ENCODE results near the gene CLCN4. TPM values are rescaled to one million over a fixed set of nuclear protein-coding genes. Genes with fewer than 3 reads are reported as not detected.

CLCN4 gene
- polyA plus RNA-seq, 3 donors = 0.27 to 1.9 (median 1.3) TPM

- peaks cover 2 to 13% of the 10 kb centered on the region in 2 donors for H3K36me3 Mint-ChIP-seq
- Histone ChIP-seq H2AFZ (ENCODE audit: insufficient read depth, low read depth, low read length, poor library complexity, severe bottlenecking) (no peak overlapping the region), H3K27ac (ENCODE audit: low read depth in 1 of 2, low read length in 2 of 2) (no peak overlapping the region), H3K79me2 (ENCODE audit: insufficient read depth, low read length) (no peaks in the 10 kb centered on the region), H3K36me3 (replicated peaks in 1 of 2; ENCODE audit: control insufficient read depth in 1 of 2, insufficient read depth in 2 of 2, low read length in 2 of 2) (no peaks in the 10 kb centered on the region), H3K9me3 (replicated peaks in 1 of 2; ENCODE audit: control insufficient read depth in 1 of 2, insufficient read depth in 1 of 2, low read length in 2 of 2) (no peaks in the 10 kb centered on the region), H4K20me1 (ENCODE audit: insufficient read depth, low read length) (no peaks in the 10 kb centered on the region), H3K9ac (ENCODE audit: insufficient read depth, low read length, poor library complexity, severe bottlenecking) (no peak overlapping the region), H3K4me3 (replicated peaks in 1 of 3; ENCODE audit: low read depth in 2 of 3, low read length in 3 of 3) (no peak overlapping the region), H3K4me1 (ENCODE audit: control insufficient read depth in 1 of 2, insufficient read depth in 2 of 2, low read length in 2 of 2) (no peaks in the 10 kb centered on the region), H3K4me2 (replicated peaks; ENCODE audit: extremely low read depth, low read length, poor library complexity, severe bottlenecking) (no peak overlapping the region), H3K27me3 (ENCODE audit: control insufficient read depth in 2 of 2, insufficient read depth in 2 of 2, low read length in 2 of 2) (no peaks in the 10 kb centered on the region)
- intact Hi-C loops (cut with micrococcal nuclease) = no loop called here
- no peak overlapping the region for H3K27ac Mint-ChIP-seq
- H3K9me3 Mint-ChIP-seq = peaks cover 0 to 2% (median 0%) of the 10 kb centered on the region in 7 donors
- no peak for DNase-seq
- peaks cover 4% of the 10 kb centered on the region for H3K4me1 Mint-ChIP-seq
- peaks cover 0 to 9% (median 0%) of the 10 kb centered on the region in 3 donors for H3K27me3 Mint-ChIP-seq (ENCODE audit: low read depth in 3 of 3)
- 100% methylated on average over 5 of the region's 15 CpGs for WGBS (ENCODE audit: insufficient coverage)
- no peak overlapping the region for H3K4me3 Mint-ChIP-seq
- TF ChIP-seq, protein P1, sequence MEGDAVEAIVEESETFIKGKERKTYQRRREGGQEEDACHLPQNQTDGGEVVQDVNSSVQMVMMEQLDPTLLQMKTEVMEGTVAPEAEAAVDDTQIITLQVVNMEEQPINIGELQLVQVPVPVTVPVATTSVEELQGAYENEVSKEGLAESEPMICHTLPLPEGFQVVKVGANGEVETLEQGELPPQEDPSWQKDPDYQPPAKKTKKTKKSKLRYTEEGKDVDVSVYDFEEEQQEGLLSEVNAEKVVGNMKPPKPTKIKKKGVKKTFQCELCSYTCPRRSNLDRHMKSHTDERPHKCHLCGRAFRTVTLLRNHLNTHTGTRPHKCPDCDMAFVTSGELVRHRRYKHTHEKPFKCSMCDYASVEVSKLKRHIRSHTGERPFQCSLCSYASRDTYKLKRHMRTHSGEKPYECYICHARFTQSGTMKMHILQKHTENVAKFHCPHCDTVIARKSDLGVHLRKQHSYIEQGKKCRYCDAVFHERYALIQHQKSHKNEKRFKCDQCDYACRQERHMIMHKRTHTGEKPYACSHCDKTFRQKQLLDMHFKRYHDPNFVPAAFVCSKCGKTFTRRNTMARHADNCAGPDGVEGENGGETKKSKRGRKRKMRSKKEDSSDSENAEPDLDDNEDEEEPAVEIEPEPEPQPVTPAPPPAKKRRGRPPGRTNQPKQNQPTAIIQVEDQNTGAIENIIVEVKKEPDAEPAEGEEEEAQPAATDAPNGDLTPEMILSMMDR (IDR thresholded peaks at IDR 0.05) = no peak
Observed at GRCh38 chrX:10212395-10212794, 55.6 kb downstream of the CLCN4 start.

GRCh38 chrX:10213716-10214115 is 56.9 kb downstream of the CLCN4 start:
- peaks cover 0 to 2% (median 0%) of the 10 kb centered on the region in 7 donors for H3K9me3 Mint-ChIP-seq
- 95% methylated on average over 11 of the region's 24 CpGs for WGBS (ENCODE audit: insufficient coverage)
- no peak overlapping the region for H3K27ac Mint-ChIP-seq
- H3K27me3 ChIP-seq (ENCODE audit: control insufficient read depth in 2 of 2, insufficient read depth in 2 of 2, low read length in 2 of 2) = no peaks in the 10 kb centered on the region
- H3K4me1 Mint-ChIP-seq = peaks cover 4% of the 10 kb centered on the region
- H3K27ac ChIP-seq (ENCODE audit: low read depth in 1 of 2, low read length in 2 of 2) = no peak overlapping the region
- no peaks in the 10 kb centered on the region for H3K9me3 ChIP-seq (replicated peaks in 1 of 2; ENCODE audit: control insufficient read depth in 1 of 2, insufficient read depth in 1 of 2, low read length in 2 of 2)
- H3K36me3 ChIP-seq (replicated peaks in 1 of 2; ENCODE audit: control insufficient read depth in 1 of 2, insufficient read depth in 2 of 2, low read length in 2 of 2) = no peaks in the 10 kb centered on the region
- peaks cover 0 to 5% (median 0%) of the 10 kb centered on the region in 3 donors for H3K27me3 Mint-ChIP-seq (ENCODE audit: low read depth in 3 of 3)
- no peaks in the 10 kb centered on the region for H4K20me1 ChIP-seq (ENCODE audit: insufficient read depth, low read length)
- no peaks in the 10 kb centered on the region for H3K79me2 ChIP-seq (ENCODE audit: insufficient read depth, low read length)
- H3K4me1 ChIP-seq (ENCODE audit: control insufficient read depth in 1 of 2, insufficient read depth in 2 of 2, low read length in 2 of 2) = no peaks in the 10 kb centered on the region
- H3K36me3 Mint-ChIP-seq = peaks cover 0 to 6% of the 10 kb centered on the region in 2 donors
- no peak overlapping the region for H3K4me3 ChIP-seq (replicated peaks in 1 of 3; ENCODE audit: low read depth in 2 of 3, low read length in 3 of 3)
- no peak for DNase-seq
- no peak overlapping the region for H3K4me2 ChIP-seq (replicated peaks; ENCODE audit: extremely low read depth, low read length, poor library complexity, severe bottlenecking)
- H3K9ac ChIP-seq (ENCODE audit: insufficient read depth, low read length, poor library complexity, severe bottlenecking) = no peak overlapping the region
- no peak overlapping the region for H3K4me3 Mint-ChIP-seq
- TF ChIP-seq, protein P1 (IDR thresholded peaks at IDR 0.05) = no peak
- no peak overlapping the region for H2AFZ ChIP-seq (ENCODE audit: insufficient read depth, low read depth, low read length, poor library complexity, severe bottlenecking)
- intact Hi-C loops (cut with micrococcal nuclease) = no loop called here
